Neuronal stem cell (in vitro differentiated cells): ENCODE results near the gene UCKL1. TPM values are rescaled to one million over a fixed set of nuclear protein-coding genes. Genes with fewer than 3 reads are reported as not detected.

ENCODE experiments used
- DNase-seq: peaks from one replicate; pipeline ENCODE4 v3.0.0-alpha.2; 2013; ENCODE audit warnings: low spot score
- H2AFZ ChIP-seq: one replicate; pipeline ENCODE4 v1.6.1; 2013; ENCODE audit warnings: mild to moderate bottlenecking, low read length, inconsistent platforms
- H2AK5ac ChIP-seq: 2 replicates; pipeline ENCODE4 v1.6.1; 2013; ENCODE audit warnings: low read depth, mild to moderate bottlenecking, inconsistent platforms, low read length, moderate library complexity, mixed read lengths
- H2BK120ac ChIP-seq: 2 replicates; pipeline ENCODE4 v1.6.1; 2013; ENCODE audit warnings: low read depth, mild to moderate bottlenecking, inconsistent platforms, low read length, moderate library complexity, mixed read lengths
- H2BK12ac ChIP-seq: one replicate; pipeline ENCODE4 v1.6.1; 2013; ENCODE audit warnings: low read length, inconsistent platforms
- H2BK15ac ChIP-seq: 2 replicates; pipeline ENCODE4 v1.6.1; 2013; ENCODE audit warnings: mild to moderate bottlenecking, low read length, inconsistent platforms, mixed read lengths
- H2BK5ac ChIP-seq: one replicate; pipeline ENCODE4 v1.6.1; 2013; ENCODE audit warnings: inconsistent platforms, mild to moderate bottlenecking, low read length, moderate library complexity
- H3K14ac ChIP-seq: one replicate; pipeline ENCODE4 v1.6.1; 2013; ENCODE audit warnings: low read length, inconsistent platforms
- H3K18ac ChIP-seq: 2 replicates; pipeline ENCODE4 v1.6.1; 2013; ENCODE audit warnings: low read length, inconsistent platforms
- H3K23ac ChIP-seq: 2 replicates; pipeline ENCODE4 v1.6.1; 2013; ENCODE audit warnings: low read depth, mild to moderate bottlenecking, mixed read lengths, low read length, inconsistent platforms; ENCODE audit not compliant: poor library complexity
- H3K27ac ChIP-seq: replicated peaks from 3 replicates; pipeline ENCODE4 v1.5.1; 2013; ENCODE audit warnings: low read length, inconsistent platforms
- H3K27me3 ChIP-seq, 3 experiments: 2 replicates each; pipeline ENCODE4 v1.6.1; 2013; ENCODE audit warnings: low read length in 3 of 3, mild to moderate bottlenecking in 2 of 3, inconsistent platforms in 1 of 3, low read depth in 1 of 3, mixed read lengths in 1 of 3, moderate library complexity in 1 of 3; ENCODE audit not compliant: control insufficient read depth in 3 of 3, insufficient read depth in 3 of 3
- H3K36me3 ChIP-seq, 2 donors: replicated peaks in 1 of 2; 2 replicates each; pipeline ENCODE4 v1.6.1; 2013; ENCODE audit warnings: low read length in 2 of 2; ENCODE audit not compliant: control insufficient read depth in 2 of 2, insufficient read depth in 2 of 2
- H3K4ac ChIP-seq: 2 replicates; pipeline ENCODE4 v1.6.1; 2013; ENCODE audit warnings: inconsistent platforms, mild to moderate bottlenecking, low read length, moderate library complexity
- H3K4me1 ChIP-seq, 2 donors: 1 replicate in 1 of 2; 2 replicates in 1 of 2; pipeline ENCODE4 v1.6.1; 2013; ENCODE audit warnings: low read length in 2 of 2, low read depth in 1 of 2; ENCODE audit not compliant: control insufficient read depth in 2 of 2, insufficient read depth in 1 of 2
- H3K4me2 ChIP-seq: one replicate; pipeline ENCODE4 v1.6.1; 2013; ENCODE audit warnings: mild to moderate bottlenecking, low read length, inconsistent platforms; ENCODE audit not compliant: insufficient read depth, poor library complexity, severe bottlenecking
- H3K4me3 ChIP-seq, 2 donors: 2 replicates each; pipeline ENCODE4 v1.5.1; 2013; ENCODE audit warnings: low read length in 2 of 2, mild to moderate bottlenecking in 2 of 2, inconsistent platforms in 1 of 2, moderate library complexity in 1 of 2
- H3K79me1 ChIP-seq: one replicate; pipeline ENCODE4 v1.6.1; 2013; ENCODE audit warnings: low read depth, mild to moderate bottlenecking, inconsistent platforms, low read length, moderate library complexity
- H3K9ac ChIP-seq: one replicate; pipeline ENCODE4 v1.6.1; 2013; ENCODE audit warnings: mild to moderate bottlenecking, low read depth, low read length, inconsistent platforms; ENCODE audit not compliant: poor library complexity
- H3K9me3 ChIP-seq, 2 donors: replicated peaks in 1 of 2; 2 replicates each; pipeline versions ENCODE3 to v1.6.1; 2013; ENCODE audit warnings: low read length in 2 of 2, mild to moderate bottlenecking in 2 of 2, inconsistent platforms in 1 of 2, low read depth in 1 of 2, mixed read lengths in 1 of 2, moderate library complexity in 1 of 2; ENCODE audit not compliant: control insufficient read depth in 2 of 2, insufficient read depth in 1 of 2
- H4K8ac ChIP-seq: one replicate; pipeline ENCODE4 v1.6.1; 2013; ENCODE audit warnings: low read depth, mild to moderate bottlenecking, inconsistent platforms, low read length, moderate library complexity
- H4K91ac ChIP-seq: one replicate; pipeline ENCODE4 v1.6.1; 2013; ENCODE audit warnings: low read length, low read depth, mild to moderate bottlenecking, inconsistent platforms; ENCODE audit not compliant: poor library complexity
- WGBS, 2 donors: extraction: QIAGEN DNeasy Blood & Tissue Kit; methylation state at CpG; one replicate each; pipeline ENCODE4 v1.1.7; 2013; ENCODE audit warnings: missing lambda C conversion rate in 2 of 2, mixed read lengths in 1 of 2; ENCODE audit not compliant: insufficient read length in 2 of 2, insufficient replicate concordance in 1 of 2; ENCODE audit errors: extremely low coverage in 2 of 2; 5-methylcytosine and 5-hydroxymethylcytosine counted together
- polyA plus RNA-seq, 2 experiments: library from polyadenylated mRNA; stranded (reverse); fragments of 200-250 nt; gene quantifications; one replicate each; pipeline ENCODE4 v1.2.3, GENCODE V29; 2013

Gene UCKL1
- 17.0 TPM for polyA plus RNA-seq (2013, experiment 1 of 2)
- 15.6 TPM for polyA plus RNA-seq (2013, experiment 2 of 2)

DNA sequence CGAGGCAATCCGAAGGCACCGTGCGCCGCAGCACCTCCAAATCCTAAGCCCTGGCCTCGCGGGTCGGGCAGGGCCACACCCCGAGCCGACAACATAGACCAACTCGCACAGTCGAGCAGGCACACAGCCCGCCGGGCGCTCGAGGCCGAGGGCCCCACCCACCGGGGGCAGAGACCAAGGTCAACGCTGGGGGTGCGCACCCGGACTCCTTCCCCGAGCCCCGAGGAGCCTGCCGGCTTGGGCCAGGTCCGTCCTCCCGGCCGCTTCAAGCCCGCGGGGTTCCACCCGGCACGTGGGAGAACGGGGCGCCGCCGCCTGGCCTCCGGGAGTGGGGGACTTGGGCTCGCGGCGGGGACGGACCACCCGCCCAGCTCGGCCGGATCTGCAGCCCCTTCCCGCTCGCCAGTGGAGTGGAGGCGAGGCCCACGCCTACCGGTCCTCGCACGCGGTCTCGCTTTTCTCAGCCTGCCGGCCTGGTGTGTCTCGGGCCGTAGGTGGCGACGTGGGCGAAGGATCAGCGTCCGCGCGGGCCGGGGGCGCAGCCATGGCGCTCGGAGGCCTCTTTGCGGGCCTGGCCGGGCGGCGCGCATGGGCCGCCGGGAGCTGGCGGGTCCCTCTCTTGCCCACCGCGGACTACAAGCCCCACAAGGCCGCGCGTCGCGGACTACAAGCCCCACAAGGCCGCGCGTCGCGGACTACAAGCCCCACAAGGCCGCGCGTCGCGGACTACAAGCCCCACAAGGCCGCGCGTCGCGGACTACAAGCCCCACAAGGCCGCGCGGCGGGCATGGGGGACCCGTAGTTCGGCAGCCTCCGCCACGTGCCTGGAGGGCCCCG lies at the start of gene UCKL1:
Gene UCKL1 (minus strand): TSS at position 590 of the 837 bp plus-strand sequence. CDS start 44 bp downstream, at position 546.
- Histone ChIP-seq H3K27me3 (no peaks in the 10 kb centered on the region), H2BK15ac (peak within 1 kb of the TSS; percentile 84), H3K14ac (peak within 1 kb of the TSS; percentile 97), H3K4me1 (peaks cover 24 to 27% of the 10 kb centered on the region in 2 donors), H3K79me1 (peaks cover 31% of the 10 kb centered on the region), H3K9ac (peak within 1 kb of the TSS; percentile 100), H2AFZ (peak within 1 kb of the TSS; percentile 95), H3K4me3 (peak within 1 kb of the TSS; percentile 85 to 96), H3K23ac (peak within 1 kb of the TSS; percentile 97), H2AK5ac (peak within 1 kb of the TSS; percentile 99), H3K4ac (peak within 1 kb of the TSS; percentile 89), H3K36me3 (peaks cover 13 to 39% of the 10 kb centered on the region in 2 donors), H2BK12ac (peak within 1 kb of the TSS; percentile 58), H4K8ac (peak within 1 kb of the TSS; percentile 48), H4K91ac (no peak within 1 kb of the TSS), H3K18ac (peak within 1 kb of the TSS; percentile 99), H2BK120ac (no peak within 1 kb of the TSS), H2BK5ac (peak within 1 kb of the TSS; percentile 97), H3K27ac (peak within 1 kb of the TSS; percentile 15), H3K9me3 (no peaks in the 10 kb centered on the region), H3K4me2 (peak within 1 kb of the TSS; percentile 83)
- WGBS, 2 donors, result no CpG with 5 or more reads among the region's 105 CpGs
- peak; percentile 87 for DNase-seq

DNA sequence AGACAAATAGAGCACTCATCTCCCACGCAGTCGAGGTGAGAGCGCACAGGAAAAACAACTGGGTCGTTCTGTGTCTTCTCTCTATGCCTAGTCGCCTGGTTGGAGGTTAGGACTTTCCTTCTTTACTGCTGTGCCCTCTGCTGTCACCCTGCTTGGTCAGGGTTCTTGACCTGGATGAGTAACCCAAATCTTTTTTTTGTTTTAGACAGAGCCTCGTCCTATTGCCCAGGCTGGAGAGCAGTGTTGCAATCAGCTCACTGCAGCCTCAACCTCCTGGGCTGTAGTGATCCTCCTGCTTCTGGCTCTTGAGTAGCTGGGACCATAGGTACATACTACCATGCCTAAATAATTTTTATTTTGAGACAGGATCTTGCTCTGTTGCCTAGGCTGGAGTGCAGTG lies 49.2 kb upstream of the UCKL1 start:
- Histone ChIP-seq H3K9ac (no peak overlapping the region), H3K4me3 (no peak overlapping the region), H3K79me1 (peaks cover 2% of the 10 kb centered on the region), H3K27me3 (no peaks in the 10 kb centered on the region), H3K27ac (no peak overlapping the region), H2BK12ac (no peak overlapping the region), H2AK5ac (no peak overlapping the region), H3K36me3 (peaks cover 53 to 83% of the 10 kb centered on the region in 2 donors), H2BK5ac (no peak overlapping the region), H2BK15ac (no peak overlapping the region), H3K4me1 (no peaks in the 10 kb centered on the region), H3K4me2 (no peak overlapping the region), H3K23ac (no peak overlapping the region), H2AFZ (no peak overlapping the region), H3K18ac (no peak overlapping the region), H4K8ac (no peak overlapping the region), H3K14ac (no peak overlapping the region), H3K4ac (no peak overlapping the region), H3K9me3 (peaks cover 4 to 11% of the 10 kb centered on the region in 2 donors), H4K91ac (no peak overlapping the region), H2BK120ac (no peak overlapping the region)
- DNase-seq, result no peak
- no CpG with 5 or more reads among the region's 6 CpGs for WGBS, 2 donors

- Histone ChIP-seq H3K4me1 (no peaks in the 10 kb centered on the region), H3K23ac (no peak overlapping the region), H3K4ac (no peak overlapping the region), H2BK15ac (no peak overlapping the region), H4K91ac (no peak overlapping the region), H2AFZ (no peak overlapping the region), H4K8ac (no peak overlapping the region), H3K27ac (no peak overlapping the region), H3K27me3 (no peaks in the 10 kb centered on the region), H3K4me2 (no peak overlapping the region), H3K9ac (no peak overlapping the region), H2BK5ac (no peak overlapping the region), H3K14ac (no peak overlapping the region), H3K79me1 (peaks cover 2% of the 10 kb centered on the region), H2BK12ac (no peak overlapping the region), H3K18ac (no peak overlapping the region), H3K36me3 (peaks cover 50 to 83% of the 10 kb centered on the region in 2 donors), H2AK5ac (no peak overlapping the region), H2BK120ac (no peak overlapping the region), H3K4me3 (no peak overlapping the region), H3K9me3 (peaks cover 4 to 11% of the 10 kb centered on the region in 2 donors)
- no peak for DNase-seq
- no CpG with 5 or more reads among the region's 7 CpGs for WGBS, 2 donors
Measured at GRCh38 chr20:64003960-64004725, 47.9 kb upstream of the UCKL1 start.

GRCh38 chr20:64001607-64002011 lies 45.4 kb upstream of the UCKL1 start:
- no peak overlapping the region for H2BK15ac ChIP-seq
- no peak overlapping the region for H3K4me3 ChIP-seq
- no peak overlapping the region for H2BK120ac ChIP-seq
- H2BK12ac ChIP-seq, result no peak overlapping the region
- H3K79me1 ChIP-seq, result peaks cover 1% of the 10 kb centered on the region
- H3K27ac ChIP-seq, result no peak overlapping the region
- WGBS, 2 donors, result no CpG with 5 or more reads among the region's 11 CpGs
- no peak overlapping the region for H4K8ac ChIP-seq
- H3K4me2 ChIP-seq, result no peak overlapping the region
- H3K4me1 ChIP-seq, result no peaks in the 10 kb centered on the region
- H3K9ac ChIP-seq, result no peak overlapping the region
- no peak overlapping the region for H3K18ac ChIP-seq
- peaks cover 49 to 77% of the 10 kb centered on the region in 2 donors for H3K36me3 ChIP-seq
- no peak overlapping the region for H3K4ac ChIP-seq
- H2AK5ac ChIP-seq, result no peak overlapping the region
- no peak overlapping the region for H3K23ac ChIP-seq
- H3K14ac ChIP-seq, result no peak overlapping the region
- no peak overlapping the region for H2AFZ ChIP-seq
- DNase-seq, result no peak
- no peak overlapping the region for H2BK5ac ChIP-seq
- no peak overlapping the region for H4K91ac ChIP-seq
- H3K9me3 ChIP-seq, result peaks cover 0 to 2% of the 10 kb centered on the region in 2 donors
- no peaks in the 10 kb centered on the region for H3K27me3 ChIP-seq
